ENCODE data around the gene PPM1H.
"Not testable (repeated sequence)": the region's sequence is repeated elsewhere in the genome, so short reads cannot be mapped to it uniquely, and the experiment has no call there.

The PPM1H gene

GRCh38 chr12:62976110-62976662 lies 41.2 kb upstream of the PPM1H start:
- H3K27me3 ChIP-seq (replicated peaks; ENCODE audit: control insufficient read depth, insufficient read depth, low read length): no peaks in the 10 kb centered on the region; the same call in 1 of the 2 replicates
- no peak for DNase-seq (ENCODE audit: extremely low read depth, insufficient read length)
- no peaks in the 10 kb centered on the region for H3K36me3 ChIP-seq (ENCODE audit: control insufficient read depth, insufficient read depth, low read length)
- no peak for TF ChIP-seq CTCF (IDR thresholded peaks at IDR 0.05; ENCODE audit: insufficient read depth, low read length, poor library complexity, severe bottlenecking)
- no peak overlapping the region for H3K4me3 ChIP-seq (replicated peaks; ENCODE audit: low read depth, low read length)

GRCh38 chr12:62971769-62972525 lies 37.0 kb upstream of the PPM1H start:
- TF ChIP-seq CTCF (IDR thresholded peaks at IDR 0.05; ENCODE audit: insufficient read depth, low read length, poor library complexity, severe bottlenecking): no peak
- no peaks in the 10 kb centered on the region for H3K27me3 ChIP-seq (replicated peaks; ENCODE audit: control insufficient read depth, insufficient read depth, low read length)
- H3K36me3 ChIP-seq (ENCODE audit: control insufficient read depth, insufficient read depth, low read length): no peaks in the 10 kb centered on the region
- DNase-seq (ENCODE audit: extremely low read depth, insufficient read length): no peak
- no peak overlapping the region for H3K4me3 ChIP-seq (replicated peaks; ENCODE audit: low read depth, low read length)

DNA sequence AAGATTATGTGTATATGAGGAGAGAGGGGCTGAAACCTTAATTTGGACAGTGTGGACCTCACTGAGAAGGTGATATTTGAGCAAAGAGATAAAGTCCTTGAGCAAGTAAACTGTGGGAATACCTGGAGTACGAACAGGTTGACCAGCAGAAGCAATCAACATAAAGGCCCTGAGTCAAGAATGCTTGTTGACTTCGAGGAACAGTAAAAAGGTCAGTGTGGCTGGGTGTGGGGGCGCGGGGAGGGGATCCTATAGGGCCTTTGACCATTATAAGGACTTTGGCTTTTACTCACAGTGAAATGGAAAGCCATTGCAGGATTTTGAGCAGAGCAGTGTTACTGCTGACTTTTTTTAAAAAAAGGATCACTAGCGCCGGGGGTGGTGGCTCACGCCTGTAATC lies 34.7 kb upstream of the PPM1H start:
- no peak for TF ChIP-seq CTCF (IDR thresholded peaks at IDR 0.05; ENCODE audit: insufficient read depth, low read length, poor library complexity, severe bottlenecking)
- no peak for DNase-seq (ENCODE audit: extremely low read depth, insufficient read length)
- Histone ChIP-seq H3K4me3 (replicated peaks; ENCODE audit: low read depth, low read length) (no peak overlapping the region), H3K36me3 (ENCODE audit: control insufficient read depth, insufficient read depth, low read length) (no peaks in the 10 kb centered on the region), H3K27me3 (replicated peaks; ENCODE audit: control insufficient read depth, insufficient read depth, low read length) (no peaks in the 10 kb centered on the region)

- no peak for DNase-seq (ENCODE audit: extremely low read depth, insufficient read length)
- TF ChIP-seq CTCF (IDR thresholded peaks at IDR 0.05; ENCODE audit: insufficient read depth, low read length, poor library complexity, severe bottlenecking): no peak
- no peaks in the 10 kb centered on the region for H3K27me3 ChIP-seq (replicated peaks; ENCODE audit: control insufficient read depth, insufficient read depth, low read length)
- H3K4me3 ChIP-seq (replicated peaks; ENCODE audit: low read depth, low read length): no peak overlapping the region
- no peaks in the 10 kb centered on the region for H3K36me3 ChIP-seq (ENCODE audit: control insufficient read depth, insufficient read depth, low read length)
Observed at GRCh38 chr12:62967701-62968100, 32.8 kb upstream of the PPM1H start.

DNA sequence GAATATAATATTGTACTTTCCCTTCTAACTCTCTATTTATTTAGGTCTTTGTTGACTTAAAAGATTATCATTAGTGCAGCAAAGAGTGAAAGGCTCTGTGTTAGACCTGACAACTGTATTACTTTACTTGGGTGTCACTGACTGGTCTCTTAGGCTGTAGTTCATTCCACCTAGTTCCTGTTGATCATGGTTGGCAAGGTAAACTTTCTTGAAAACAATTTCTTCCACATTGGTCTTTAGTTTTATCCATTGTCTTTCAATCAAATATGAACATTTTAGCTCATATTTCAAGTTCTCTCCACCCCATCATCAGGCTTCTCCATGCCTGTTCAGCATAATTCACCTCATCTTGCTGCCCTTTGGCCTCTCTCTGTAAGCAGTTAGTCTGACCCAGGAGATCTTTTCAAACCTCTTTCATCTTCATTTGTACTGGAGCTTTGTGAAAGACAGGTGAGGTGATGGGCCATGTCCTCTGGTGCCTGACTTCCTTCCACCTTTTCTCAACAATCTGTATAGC lies 32.1 kb upstream of the PPM1H start:
- no peaks in the 10 kb centered on the region for H3K36me3 ChIP-seq (ENCODE audit: control insufficient read depth, insufficient read depth, low read length)
- no peaks in the 10 kb centered on the region for H3K27me3 ChIP-seq (replicated peaks; ENCODE audit: control insufficient read depth, insufficient read depth, low read length)
- H3K4me3 ChIP-seq (replicated peaks; ENCODE audit: low read depth, low read length): no peak overlapping the region
- no peak for DNase-seq (ENCODE audit: extremely low read depth, insufficient read length)
- TF ChIP-seq CTCF (IDR thresholded peaks at IDR 0.05; ENCODE audit: insufficient read depth, low read length, poor library complexity, severe bottlenecking): no peak

GRCh38 chr12:62966446-62966989 lies 31.6 kb upstream of the PPM1H start:
- not testable (repeated sequence) for H3K27me3 ChIP-seq (replicated peaks; ENCODE audit: control insufficient read depth, insufficient read depth, low read length); H3K4me3 ChIP-seq (replicated peaks; ENCODE audit: low read depth, low read length); DNase-seq (ENCODE audit: extremely low read depth, insufficient read length); H3K36me3 ChIP-seq (ENCODE audit: control insufficient read depth, insufficient read depth, low read length)

GRCh38 chr12:62965700-62966099 lies 30.8 kb upstream of the PPM1H start:
- not testable (repeated sequence) for DNase-seq (ENCODE audit: extremely low read depth, insufficient read length); H3K4me3 ChIP-seq (replicated peaks; ENCODE audit: low read depth, low read length); H3K36me3 ChIP-seq (ENCODE audit: control insufficient read depth, insufficient read depth, low read length); H3K27me3 ChIP-seq (replicated peaks; ENCODE audit: control insufficient read depth, insufficient read depth, low read length)

- DNase-seq (ENCODE audit: extremely low read depth, insufficient read length): not testable (repeated sequence)
Observed at GRCh38 chr12:62965242-62965641, 30.3 kb upstream of the PPM1H start.

More at GRCh38 chr12:62965242-62965641, 30.3 kb upstream of the PPM1H start:
- H3K4me3 ChIP-seq (replicated peaks; ENCODE audit: low read depth, low read length); H3K27me3 ChIP-seq (replicated peaks; ENCODE audit: control insufficient read depth, insufficient read depth, low read length); H3K36me3 ChIP-seq (ENCODE audit: control insufficient read depth, insufficient read depth, low read length): not testable (repeated sequence)

All from GM06990 (cell line).